ENCODE measurements around the gene EPC2.

The EPC2 gene

GRCh38 chr2:148810081-148810480 is 165.5 kb downstream of the EPC2 start:
- DNase-seq (ENCODE audit: low read depth): no peak

GRCh38 chr2:148812306-148812705 is 167.8 kb downstream of the EPC2 start:
- DNase-seq (ENCODE audit: low read depth): peak; percentile 60

- DNase-seq (ENCODE audit: low read depth): no peak
These were observed 169.1 kb downstream of the EPC2 start for GRCh38 chr2:148813603-148814065.

- peak; percentile 79 for DNase-seq (ENCODE audit: low read depth)
These were observed 169.8 kb downstream of the EPC2 start for GRCh38 chr2:148814143-148814859.

- peak; percentile 28 for DNase-seq (ENCODE audit: low read depth)
These were observed 170.4 kb downstream of the EPC2 start for GRCh38 chr2:148814860-148815419.

- DNase-seq (ENCODE audit: low read depth): no peak
These were observed 171.6 kb downstream of the EPC2 start for GRCh38 chr2:148816176-148816575.

- DNase-seq (ENCODE audit: low read depth): peak; percentile 68
These were observed 172.7 kb downstream of the EPC2 start for GRCh38 chr2:148817210-148817708.

- DNase-seq (ENCODE audit: low read depth): no peak
These were observed 174.6 kb downstream of the EPC2 start for GRCh38 chr2:148819019-148819585.

- no peak for DNase-seq (ENCODE audit: low read depth)
These were observed 179.6 kb downstream of the EPC2 start for GRCh38 chr2:148824190-148824589.

GRCh38 chr2:148826791-148827190 is 182.2 kb downstream of the EPC2 start:
- no peak for DNase-seq (ENCODE audit: low read depth)

- DNase-seq (ENCODE audit: low read depth): no peak
These were observed 184.4 kb downstream of the EPC2 start for GRCh38 chr2:148828941-148829340.

GRCh38 chr2:148829618-148830017 is 185.1 kb downstream of the EPC2 start:
- DNase-seq (ENCODE audit: low read depth): no peak

GRCh38 chr2:148832637-148833036 is 188.1 kb downstream of the EPC2 start:
- no peak for DNase-seq (ENCODE audit: low read depth)

Measured in EH (cell line).